ENCODE results near the gene KLF7. TPM values are rescaled to one million over a fixed set of nuclear protein-coding genes. Genes with fewer than 3 reads are reported as not detected.

The KLF7 gene
- total and polyA plus RNA-seq, 2 donors: 15.1 to 30.3 TPM

GRCh38 chr2:207184348-207184747, 18.6 kb upstream of the KLF7 start:
- Histone ChIP-seq H3K4me1 (ENCODE audit: insufficient read depth) (no peaks in the 10 kb centered on the region), H3K27ac (ENCODE audit: low read depth) (no peak overlapping the region), H3K4me3 (ENCODE audit: low read depth, low read length) (no peak overlapping the region), H3K36me3 (ENCODE audit: insufficient read depth) (no peaks in the 10 kb centered on the region)
- DNase-seq (ENCODE audit: extremely low spot score): no peak
- 93% methylated on average over 2 of the region's 2 CpGs for WGBS

- no peak overlapping the region for H3K27ac ChIP-seq (ENCODE audit: low read depth)
- H3K4me3 ChIP-seq (ENCODE audit: low read depth, low read length): no peak overlapping the region
- H3K4me1 ChIP-seq (ENCODE audit: insufficient read depth): no peaks in the 10 kb centered on the region
- no peak for DNase-seq (ENCODE audit: extremely low spot score)
- H3K36me3 ChIP-seq (ENCODE audit: insufficient read depth): no peaks in the 10 kb centered on the region
Measured at GRCh38 chr2:207183506-207183905, 17.8 kb upstream of the KLF7 start.

- H3K4me3 ChIP-seq (ENCODE audit: low read depth, low read length): no peak overlapping the region
- WGBS: 81% methylated on average over 2 of the region's 2 CpGs
- no peaks in the 10 kb centered on the region for H3K4me1 ChIP-seq (ENCODE audit: insufficient read depth)
- H3K27ac ChIP-seq (ENCODE audit: low read depth): no peak overlapping the region
- no peaks in the 10 kb centered on the region for H3K36me3 ChIP-seq (ENCODE audit: insufficient read depth)
- no peak for DNase-seq (ENCODE audit: extremely low spot score)
Measured at GRCh38 chr2:207182911-207183310, 17.2 kb upstream of the KLF7 start.

GRCh38 chr2:207181526-207182274, 16.0 kb upstream of the KLF7 start:
- DNase-seq (ENCODE audit: extremely low spot score): no peak
- H3K4me1 ChIP-seq (ENCODE audit: insufficient read depth): no peaks in the 10 kb centered on the region
- WGBS: 86% methylated on average over 7 of the region's 7 CpGs
- H3K4me3 ChIP-seq (ENCODE audit: low read depth, low read length): no peak overlapping the region
- no peaks in the 10 kb centered on the region for H3K36me3 ChIP-seq (ENCODE audit: insufficient read depth)
- H3K27ac ChIP-seq (ENCODE audit: low read depth): no peak overlapping the region

GRCh38 chr2:207180741-207181140, 15.0 kb upstream of the KLF7 start:
- no peak overlapping the region for H3K27ac ChIP-seq (ENCODE audit: low read depth)
- no peak overlapping the region for H3K4me3 ChIP-seq (ENCODE audit: low read depth, low read length)
- no peaks in the 10 kb centered on the region for H3K36me3 ChIP-seq (ENCODE audit: insufficient read depth)
- DNase-seq (ENCODE audit: extremely low spot score): no peak
- no peaks in the 10 kb centered on the region for H3K4me1 ChIP-seq (ENCODE audit: insufficient read depth)

- Histone ChIP-seq H3K4me3 (ENCODE audit: low read depth, low read length) (no peak overlapping the region), H3K27ac (ENCODE audit: low read depth) (no peak overlapping the region), H3K4me1 (ENCODE audit: insufficient read depth) (no peaks in the 10 kb centered on the region), H3K36me3 (ENCODE audit: insufficient read depth) (no peaks in the 10 kb centered on the region)
- no peak for DNase-seq (ENCODE audit: extremely low spot score)
Measured at GRCh38 chr2:207176247-207176646, 10.5 kb upstream of the KLF7 start.

- Histone ChIP-seq H3K27ac (ENCODE audit: low read depth) (no peak overlapping the region), H3K36me3 (ENCODE audit: insufficient read depth) (no peaks in the 10 kb centered on the region), H3K4me3 (ENCODE audit: low read depth, low read length) (no peak overlapping the region), H3K4me1 (ENCODE audit: insufficient read depth) (no peaks in the 10 kb centered on the region)
- no peak for DNase-seq (ENCODE audit: extremely low spot score)
- 95% methylated on average over 1 of the region's 1 CpG for WGBS
Measured at GRCh38 chr2:207173641-207174040, 7.9 kb upstream of the KLF7 start.

GRCh38 chr2:207167099-207167923, 1.6 kb upstream of the KLF7 start:
- no peak for DNase-seq (ENCODE audit: extremely low spot score)
- peak overlapping the region; percentile 91 for H3K27ac ChIP-seq (ENCODE audit: low read depth)
- H3K36me3 ChIP-seq (ENCODE audit: insufficient read depth): no peaks in the 10 kb centered on the region
- H3K4me3 ChIP-seq (ENCODE audit: low read depth, low read length): peak overlapping the region; percentile 89
- 21% methylated on average over 18 of the region's 18 CpGs for WGBS
- H3K4me1 ChIP-seq (ENCODE audit: insufficient read depth): no peaks in the 10 kb centered on the region

- Histone ChIP-seq H3K4me1 (ENCODE audit: insufficient read depth) (no peaks in the 10 kb centered on the region), H3K27ac (ENCODE audit: low read depth) (peak overlapping the region; percentile 100), H3K36me3 (ENCODE audit: insufficient read depth) (no peaks in the 10 kb centered on the region), H3K4me3 (ENCODE audit: low read depth, low read length) (peak overlapping the region; percentile 89)
- WGBS: under 1% methylated on average over 86 of the region's 86 CpGs
- peak; percentile 43 for DNase-seq (ENCODE audit: extremely low spot score)
Measured at GRCh38 chr2:207166349-207167098, 776 bp upstream of the KLF7 start.

GRCh38 chr2:207166039-207166348, 246 bp upstream of the KLF7 start:
- Histone ChIP-seq H3K4me1 (ENCODE audit: insufficient read depth) (no peaks in the 10 kb centered on the region), H3K4me3 (ENCODE audit: low read depth, low read length) (peak overlapping the region; percentile 89), H3K36me3 (ENCODE audit: insufficient read depth) (no peaks in the 10 kb centered on the region), H3K27ac (ENCODE audit: low read depth) (peak overlapping the region; percentile 100)
- peak; percentile 97 for DNase-seq (ENCODE audit: extremely low spot score)
- WGBS: under 1% methylated on average over 20 of the region's 20 CpGs

- H3K36me3 ChIP-seq (ENCODE audit: insufficient read depth): no peaks in the 10 kb centered on the region
- DNase-seq (ENCODE audit: extremely low spot score): peak; percentile 32
- peak overlapping the region; percentile 11 for H3K27ac ChIP-seq (ENCODE audit: low read depth)
- H3K4me1 ChIP-seq (ENCODE audit: insufficient read depth): no peaks in the 10 kb centered on the region
- WGBS: under 1% methylated on average over 20 of the region's 20 CpGs
- H3K4me3 ChIP-seq (ENCODE audit: low read depth, low read length): peak overlapping the region; percentile 53
Measured at GRCh38 chr2:207164006-207164831, 1.5 kb downstream of the KLF7 start.

- Histone ChIP-seq H3K36me3 (ENCODE audit: insufficient read depth) (no peaks in the 10 kb centered on the region), H3K4me3 (ENCODE audit: low read depth, low read length) (peak overlapping the region; percentile 53), H3K4me1 (ENCODE audit: insufficient read depth) (no peaks in the 10 kb centered on the region), H3K27ac (ENCODE audit: low read depth) (no peak overlapping the region)
- no peak for DNase-seq (ENCODE audit: extremely low spot score)
- 1% methylated on average over 2 of the region's 2 CpGs for WGBS
Measured at GRCh38 chr2:207163756-207164005, 2.1 kb downstream of the KLF7 start.

- peak; percentile 75 for DNase-seq (ENCODE audit: extremely low spot score)
- no peaks in the 10 kb centered on the region for H3K4me1 ChIP-seq (ENCODE audit: insufficient read depth)
- H3K27ac ChIP-seq (ENCODE audit: low read depth): peak overlapping the region; percentile 55
- WGBS: 10% methylated on average over 7 of the region's 7 CpGs
- H3K4me3 ChIP-seq (ENCODE audit: low read depth, low read length): peak overlapping the region; percentile 53
- no peaks in the 10 kb centered on the region for H3K36me3 ChIP-seq (ENCODE audit: insufficient read depth)
Measured at GRCh38 chr2:207163053-207163755, 2.5 kb downstream of the KLF7 start.
